Stimulated activated CD8-positive, alpha-beta memory T cell treated with anti-CD3 and anti-CD28 coated beads, Interleukin-7, amount 100 ng/mL, for 4 hours (primary cell): ENCODE data around the gene AFAP1L2.

Experiments used
- DNase-seq, 2 donors: peaks; one replicate each; pipeline ENCODE4 v3.0.0-alpha.2; 2020; ENCODE audit warnings: low read depth in 2 of 2

The AFAP1L2 gene

DNA sequence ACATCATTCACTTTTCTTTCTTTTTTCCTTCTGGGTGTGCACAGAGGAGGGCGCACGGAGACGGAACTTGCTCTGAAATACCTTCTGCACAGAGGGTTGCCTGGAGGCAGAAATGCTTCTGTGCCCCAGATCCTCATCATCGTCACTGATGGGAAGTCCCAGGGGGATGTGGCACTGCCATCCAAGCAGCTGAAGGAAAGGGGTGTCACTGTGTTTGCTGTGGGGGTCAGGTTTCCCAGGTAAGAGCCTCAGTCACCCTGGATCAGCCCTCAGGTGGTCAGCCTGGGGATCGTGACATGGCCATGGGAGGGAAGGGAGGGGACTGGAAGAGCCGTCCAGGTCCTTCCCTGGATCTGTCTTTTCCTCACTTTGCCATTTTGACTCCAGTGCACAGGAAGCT, 131.6 kb downstream of the AFAP1L2 start:
- no peak for DNase-seq

- DNase-seq, result no peak
These were observed 132.5 kb downstream of the AFAP1L2 start for GRCh38 chr10:114271779-114272167.

GRCh38 chr10:114271075-114271778, 133.1 kb downstream of the AFAP1L2 start:
- no peak for DNase-seq

DNA sequence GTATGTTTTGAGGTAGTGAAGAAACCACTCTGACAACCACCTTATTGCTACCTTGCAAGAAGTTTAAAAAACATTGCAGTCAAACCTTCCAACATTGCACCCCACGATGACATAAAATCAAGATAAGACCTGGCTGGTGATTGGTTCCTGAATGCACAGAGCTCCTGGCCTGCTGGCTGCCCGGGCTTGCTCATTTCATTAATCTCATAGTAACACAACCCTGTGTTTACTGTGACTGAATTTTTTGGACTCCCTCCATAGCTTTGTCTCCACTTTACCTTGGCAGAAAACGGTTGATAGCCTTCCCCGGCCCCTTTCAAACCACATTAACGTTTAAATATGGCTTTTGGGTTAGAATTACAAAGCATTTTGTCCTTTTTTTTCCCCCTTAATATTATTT, 137.8 kb downstream of the AFAP1L2 start:
- DNase-seq, result no peak

GRCh38 chr10:114265392-114266053, 138.8 kb downstream of the AFAP1L2 start:
- no peak for DNase-seq

- DNase-seq, result no peak
These were observed 141.8 kb downstream of the AFAP1L2 start for GRCh38 chr10:114262496-114262895.

DNA sequence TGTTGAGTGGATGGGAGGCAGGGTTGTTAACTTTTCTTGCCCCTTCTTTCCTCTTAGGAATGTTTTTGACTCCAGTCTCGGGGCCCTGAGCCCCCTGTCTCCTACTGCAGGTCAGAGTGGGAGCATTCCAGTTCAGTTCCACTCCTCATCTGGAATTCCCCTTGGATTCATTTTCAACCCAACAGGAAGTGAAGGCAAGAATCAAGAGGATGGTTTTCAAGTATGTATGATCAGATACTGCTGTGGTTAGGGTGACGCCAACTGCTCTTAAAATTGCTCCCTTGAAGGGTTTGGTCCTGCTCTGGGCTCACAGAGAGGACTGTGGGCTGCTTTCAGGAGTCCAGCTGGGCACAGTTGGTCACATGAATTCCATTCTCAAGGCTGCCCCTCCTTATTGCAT, 143.2 kb downstream of the AFAP1L2 start:
- no peak for DNase-seq

GRCh38 chr10:114260366-114260765, 143.9 kb downstream of the AFAP1L2 start:
- DNase-seq, result no peak

DNA sequence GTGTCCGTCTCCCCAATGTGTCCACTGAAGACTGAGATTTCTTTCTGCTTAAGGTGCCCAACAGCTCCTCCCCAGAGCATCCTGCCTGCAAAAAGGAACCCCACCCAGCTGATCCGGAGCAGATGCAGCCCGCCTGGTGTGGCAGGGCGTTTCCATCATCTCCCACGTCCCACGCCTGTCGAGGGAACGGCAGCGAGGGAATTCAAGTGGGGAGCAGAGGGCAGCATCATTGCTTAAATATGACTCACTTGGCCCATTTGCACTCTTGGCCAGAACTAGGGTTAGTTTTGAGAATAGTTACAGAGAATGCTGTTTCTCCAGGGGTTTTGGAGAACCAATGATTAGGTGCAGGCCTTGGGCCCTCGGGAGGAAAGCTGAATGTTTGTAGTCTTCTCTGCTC, 144.5 kb downstream of the AFAP1L2 start:
- DNase-seq, result no peak

- no peak for DNase-seq
These were observed 145.9 kb downstream of the AFAP1L2 start for GRCh38 chr10:114258274-114258840.

DNA sequence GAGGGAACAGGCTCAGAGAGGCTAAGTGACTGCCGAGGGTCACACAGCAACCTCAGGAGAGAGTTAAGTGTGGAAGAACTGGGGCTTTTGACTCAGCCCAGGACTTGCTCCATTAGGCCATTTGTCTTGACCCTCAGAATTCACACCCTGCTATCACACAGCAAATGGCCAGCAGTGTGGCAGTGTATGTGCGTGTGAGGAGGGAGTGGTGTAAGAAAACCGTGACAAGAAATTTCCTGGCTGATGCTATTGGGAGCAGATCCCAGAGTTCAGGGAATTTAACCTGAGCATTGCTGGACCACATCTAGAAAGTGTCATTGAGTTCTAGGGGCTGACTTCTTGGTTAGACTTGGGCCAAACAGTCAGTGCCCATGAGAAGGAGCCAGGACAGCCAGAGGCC, 146.8 kb downstream of the AFAP1L2 start:
- DNase-seq, result no peak

- no peak for DNase-seq
These were observed 147.5 kb downstream of the AFAP1L2 start for GRCh38 chr10:114256822-114257221.

- DNase-seq, result no peak
These were observed 148.1 kb downstream of the AFAP1L2 start for GRCh38 chr10:114256008-114256765.

GRCh38 chr10:114255227-114255626, 149.1 kb downstream of the AFAP1L2 start:
- no peak for DNase-seq

DNA sequence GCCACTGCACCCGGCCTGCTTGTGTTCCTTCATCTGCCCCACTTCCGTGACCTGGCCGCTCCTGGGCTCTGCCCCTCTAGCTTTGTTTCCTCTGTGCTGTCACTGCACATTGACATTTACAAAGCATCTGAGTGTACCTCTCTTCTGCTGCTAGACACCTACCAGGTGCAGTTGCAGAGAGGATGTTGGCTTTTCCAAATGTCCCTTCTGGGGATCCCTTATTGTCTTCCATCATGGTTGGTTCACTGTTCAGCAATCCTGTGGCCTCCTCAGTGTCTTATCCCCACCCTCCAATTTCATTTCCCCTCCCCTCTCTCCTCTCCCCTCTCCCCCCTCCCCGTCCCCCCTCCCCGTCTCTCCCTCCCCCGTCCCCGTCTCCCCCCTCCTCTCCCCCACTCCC, 151.4 kb downstream of the AFAP1L2 start:
- DNase-seq, result no peak

GRCh38 chr10:114252092-114252491, 152.2 kb downstream of the AFAP1L2 start:
- no peak for DNase-seq

- no peak for DNase-seq
These were observed 153.6 kb downstream of the AFAP1L2 start for GRCh38 chr10:114250716-114251115.

GRCh38 chr10:114250236-114250635, 154.1 kb downstream of the AFAP1L2 start:
- no peak for DNase-seq

GRCh38 chr10:114246679-114247305, 157.5 kb downstream of the AFAP1L2 start:
- no peak for DNase-seq

GRCh38 chr10:114245121-114245791, 159.0 kb downstream of the AFAP1L2 start:
- DNase-seq, result no peak
